HG03439 (cell line): Measurements from ENCODE around the gene TMCO4.
"Not testable (repeated sequence)": the region's sequence is repeated elsewhere in the genome, so short reads cannot be mapped to it uniquely, and the experiment has no call there.

ENCODE experiments used
- ATAC-seq: cut with Tn5 transposase; IDR thresholded peaks from one replicate; pipeline ENCODE4 v1.9.1; 2021; ENCODE audit warnings: mild to moderate bottlenecking, moderate library complexity; ENCODE audit not compliant: unreplicated experiment

TMCO4 gene

DNA sequence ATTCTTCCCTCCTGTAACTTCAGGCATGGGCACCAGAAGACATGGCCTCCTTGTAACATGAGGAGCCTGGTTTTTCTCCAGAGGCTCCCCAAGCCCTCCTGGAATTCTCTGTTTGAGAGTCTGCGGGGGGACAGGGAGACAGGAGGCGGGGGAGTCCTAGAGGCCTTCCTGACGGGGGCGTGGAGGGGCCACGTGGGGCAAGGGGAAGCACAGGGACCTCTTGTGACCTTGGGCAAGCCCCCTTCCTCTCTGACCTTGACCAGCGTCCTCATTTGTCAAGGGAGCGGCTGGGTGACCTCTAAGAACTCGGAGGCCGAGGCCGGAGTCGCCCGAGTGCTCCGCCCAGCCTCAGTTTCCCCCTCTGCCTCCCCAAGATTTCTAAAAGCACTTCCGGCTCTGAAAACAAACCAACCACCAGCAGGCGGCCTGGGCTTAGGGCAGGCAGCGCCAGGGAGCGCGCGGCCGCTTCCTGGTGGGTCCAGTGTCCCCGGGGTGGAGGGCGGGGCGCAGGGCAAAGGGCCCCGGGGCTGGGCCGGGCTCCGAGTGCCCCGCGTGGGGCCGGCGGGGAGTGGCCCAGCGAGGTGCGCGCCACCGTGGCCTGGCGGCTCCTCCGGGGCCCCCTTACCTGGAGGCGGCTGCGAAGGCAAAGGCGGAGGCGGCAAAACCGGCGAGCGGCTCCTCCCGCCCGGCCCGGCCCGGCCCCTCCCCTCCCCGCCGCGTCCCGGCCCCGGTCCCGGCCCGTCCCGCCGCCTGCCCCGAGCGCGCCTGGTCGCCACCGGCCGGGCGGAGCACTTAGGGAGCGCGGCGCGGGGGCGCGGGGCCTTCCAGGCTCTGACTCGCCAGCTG lies at the start of gene TMCO4:
Gene TMCO4, minus strand, starts transcription at position 687 of the 846 bp plus-strand sequence. CDS start 19,158 bp downstream, outside the sequence.
- peak; percentile 49 for ATAC-seq

DNA sequence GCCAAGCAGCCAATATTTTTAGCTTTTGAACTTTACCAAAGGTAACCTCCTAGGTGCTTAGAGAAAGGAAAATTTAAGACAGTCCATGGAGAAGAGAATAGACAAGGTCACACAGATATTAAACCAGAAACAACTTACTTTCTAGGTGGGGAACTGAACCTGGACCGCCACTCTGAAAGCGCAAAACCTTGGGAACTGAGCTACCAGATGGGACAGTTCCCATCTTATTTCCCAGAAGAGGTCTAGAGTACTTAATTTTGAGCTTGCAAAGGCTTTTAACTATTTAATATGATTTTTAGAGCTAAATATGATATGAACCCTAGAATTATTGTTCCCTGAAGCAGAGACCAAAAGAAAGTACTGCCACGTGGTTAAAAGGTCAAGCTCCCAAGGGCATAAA lies 49.6 kb upstream of the TMCO4 start:
- not testable (repeated sequence) for ATAC-seq

DNA sequence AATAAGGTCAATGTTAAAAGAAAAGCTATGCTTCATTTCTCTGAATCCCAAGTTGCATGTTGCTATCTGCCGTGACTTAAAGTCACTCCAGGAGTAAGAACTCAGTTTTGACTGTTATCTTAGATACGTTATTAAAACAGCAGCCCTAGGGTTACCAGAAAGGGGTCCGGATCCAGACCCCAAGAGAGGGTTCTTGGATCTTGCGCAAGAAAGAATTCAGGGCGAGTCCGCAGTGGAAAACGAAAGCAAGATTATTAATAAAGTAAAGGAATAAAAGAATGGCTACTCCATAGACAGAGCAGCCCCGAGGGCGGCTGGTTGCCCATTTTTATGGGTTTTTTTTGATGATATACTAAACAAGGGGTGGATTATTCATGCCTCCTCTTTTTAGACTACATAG lies 47.6 kb upstream of the TMCO4 start:
- not testable (repeated sequence) for ATAC-seq

DNA sequence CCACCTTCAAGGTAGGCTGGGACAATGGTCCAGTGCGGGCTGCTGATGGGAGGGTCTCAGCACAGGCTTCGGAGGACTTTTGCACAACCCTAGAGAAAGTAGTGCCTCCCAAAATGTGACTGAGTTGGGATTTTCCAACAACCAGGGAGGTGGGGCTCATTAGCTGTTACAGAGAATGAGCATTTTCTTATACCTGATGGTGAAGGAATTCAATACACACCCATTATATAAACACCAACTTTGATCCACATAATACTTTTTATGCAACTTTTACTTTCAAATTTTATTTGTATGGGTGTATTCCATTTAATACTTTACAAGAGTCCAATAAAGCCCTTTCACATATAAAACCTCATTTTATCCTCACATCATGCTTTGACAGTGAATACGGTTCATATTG lies 46.6 kb upstream of the TMCO4 start:
- ATAC-seq, result no peak

DNA sequence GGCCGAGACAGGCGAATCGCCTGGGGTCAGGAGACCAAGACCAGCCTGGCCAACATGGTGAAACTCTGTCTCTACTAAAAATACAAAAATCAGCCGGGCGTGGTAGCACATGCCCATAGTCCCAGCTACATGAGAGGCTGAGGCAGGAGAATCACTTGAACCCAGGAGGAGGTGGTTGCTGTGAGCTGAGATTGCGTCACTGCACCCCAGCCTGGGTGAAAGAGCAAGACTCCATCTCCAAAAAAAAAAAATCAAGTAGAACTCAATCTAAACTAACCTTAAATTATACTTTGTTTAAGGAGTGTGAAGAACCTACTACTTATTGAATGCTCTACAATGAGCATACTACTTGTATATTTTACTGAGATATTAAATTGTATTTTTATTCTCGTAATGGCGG lies 45.8 kb upstream of the TMCO4 start:
- no peak for ATAC-seq

DNA sequence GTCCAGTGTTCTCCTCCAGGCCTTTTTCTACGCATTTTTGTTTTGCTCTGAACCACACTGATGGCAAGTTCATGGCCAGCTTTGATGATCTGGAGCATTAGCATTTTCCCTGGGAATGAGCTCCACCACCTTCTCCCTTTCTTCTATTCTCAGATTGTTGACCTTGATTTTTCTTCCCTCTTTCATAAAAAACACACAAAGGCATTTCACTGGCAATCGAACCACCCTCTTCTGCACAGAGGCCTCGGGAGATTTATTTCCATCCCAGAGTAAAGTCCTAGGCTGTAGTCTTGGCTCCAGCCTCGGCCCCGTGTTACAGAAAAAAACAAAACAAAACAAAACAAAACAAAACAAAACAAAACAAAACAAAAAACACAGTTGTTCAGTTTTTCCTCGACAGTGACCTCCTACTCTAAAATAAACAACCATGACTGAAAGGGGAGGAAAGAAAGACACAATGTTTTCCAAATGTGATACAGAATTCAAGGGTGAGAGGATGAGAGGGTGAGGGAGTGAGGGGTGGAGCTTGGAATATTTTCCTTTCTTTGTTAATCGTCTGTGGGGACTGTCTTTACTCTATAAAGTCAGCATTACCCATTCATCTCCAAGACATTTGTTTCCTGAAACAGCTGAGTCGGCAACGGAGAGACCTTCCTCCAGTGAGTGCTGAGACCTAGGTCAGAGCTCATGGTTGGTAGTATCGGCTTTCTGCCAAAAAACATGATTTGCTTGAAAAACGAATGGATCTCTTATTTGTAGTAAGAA lies 45.2 kb upstream of the TMCO4 start:
- ATAC-seq, result no peak

DNA sequence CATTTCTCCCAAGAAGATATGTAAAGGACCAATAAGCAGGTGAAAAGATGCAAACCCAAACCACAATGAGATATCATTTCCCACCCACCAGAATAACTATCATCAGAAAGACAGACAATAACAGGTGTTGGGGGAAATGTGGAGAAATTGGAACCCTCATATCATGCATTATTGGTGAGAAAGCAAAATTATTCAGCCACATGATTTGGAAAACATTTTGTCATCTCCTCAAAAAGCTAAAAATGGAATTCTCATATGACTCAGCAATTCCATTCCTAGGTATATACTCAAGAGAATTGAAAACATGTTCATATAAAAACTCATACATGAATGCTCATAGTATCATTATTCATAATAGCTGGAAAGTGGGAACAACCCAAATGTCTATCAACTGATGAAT lies 40.5 kb upstream of the TMCO4 start:
- no peak for ATAC-seq

DNA sequence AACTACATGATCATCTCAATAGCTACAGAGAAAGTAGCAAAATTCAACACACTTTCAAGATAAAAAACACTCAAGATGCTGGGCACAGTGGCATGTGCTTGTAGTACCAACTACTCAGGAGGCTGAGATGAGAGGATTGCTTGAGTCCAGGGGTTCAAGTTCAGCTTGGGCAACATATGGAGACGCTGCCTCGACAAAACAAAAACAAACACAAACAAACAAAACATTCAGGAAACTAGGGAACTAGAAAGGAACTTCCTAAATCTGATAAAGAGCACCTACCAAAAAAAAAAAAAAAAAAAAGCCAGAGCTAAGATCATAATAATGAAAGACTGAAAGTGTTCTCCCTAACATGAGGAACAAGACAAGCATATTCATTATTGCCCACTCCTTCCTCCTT lies 38.1 kb upstream of the TMCO4 start:
- no peak for ATAC-seq

DNA sequence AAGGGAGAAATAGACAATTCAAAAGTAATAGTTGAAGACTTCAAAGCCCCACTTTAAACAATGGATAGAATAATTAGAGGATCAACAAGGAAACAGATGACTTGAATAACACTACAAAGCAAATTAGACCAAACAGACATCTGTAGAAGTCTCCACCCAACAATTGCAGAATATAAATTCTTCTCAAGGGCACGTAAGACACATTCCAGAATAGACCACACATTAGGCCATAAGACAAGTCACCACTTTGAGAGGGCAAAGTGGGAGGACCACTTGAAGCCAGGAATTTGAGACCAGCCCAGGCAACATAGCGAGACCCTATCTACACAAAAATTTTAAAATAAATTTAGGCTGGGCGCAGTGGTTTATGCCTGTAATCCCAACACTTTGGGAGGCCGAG lies 35.9 kb upstream of the TMCO4 start:
- no peak for ATAC-seq

DNA sequence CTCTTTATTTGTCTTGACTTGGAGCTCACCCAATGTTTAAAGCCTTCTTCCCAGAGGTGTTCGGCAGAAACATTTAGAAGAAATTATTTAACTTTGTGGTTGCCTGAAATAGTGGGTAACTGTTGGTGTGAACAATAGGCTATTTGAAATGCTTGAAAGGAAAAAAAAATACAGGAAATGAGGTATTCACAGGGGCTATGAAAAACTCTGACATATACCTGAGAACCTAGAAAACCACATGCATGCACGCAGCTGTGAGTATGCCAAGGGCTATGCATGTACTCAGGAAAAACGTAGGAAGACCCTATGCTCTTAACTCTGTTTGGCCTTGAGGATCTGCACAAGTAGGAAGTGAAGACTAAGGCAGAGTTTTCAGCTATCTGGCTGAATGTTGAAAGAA lies 31.7 kb upstream of the TMCO4 start:
- ATAC-seq, result no peak

DNA sequence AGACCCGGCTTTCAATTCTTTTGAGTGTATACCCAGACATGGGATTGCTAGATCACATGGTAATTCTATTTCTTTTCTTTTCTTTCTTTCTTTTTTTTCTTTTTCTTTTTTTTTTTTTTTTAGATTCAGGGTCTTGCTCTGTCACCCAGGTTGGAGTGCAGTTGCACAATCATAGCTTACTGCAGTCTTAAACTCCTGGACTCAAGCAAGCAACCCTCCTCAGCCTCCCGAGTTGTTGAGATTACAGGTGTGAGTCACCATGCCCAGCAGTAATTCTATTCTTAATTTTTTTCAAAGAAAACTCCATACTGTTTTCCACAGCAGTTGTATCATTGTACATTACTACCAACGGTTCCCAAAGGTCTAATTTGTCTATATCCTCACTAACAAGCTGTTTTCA lies 28.8 kb upstream of the TMCO4 start:
- no peak for ATAC-seq

DNA sequence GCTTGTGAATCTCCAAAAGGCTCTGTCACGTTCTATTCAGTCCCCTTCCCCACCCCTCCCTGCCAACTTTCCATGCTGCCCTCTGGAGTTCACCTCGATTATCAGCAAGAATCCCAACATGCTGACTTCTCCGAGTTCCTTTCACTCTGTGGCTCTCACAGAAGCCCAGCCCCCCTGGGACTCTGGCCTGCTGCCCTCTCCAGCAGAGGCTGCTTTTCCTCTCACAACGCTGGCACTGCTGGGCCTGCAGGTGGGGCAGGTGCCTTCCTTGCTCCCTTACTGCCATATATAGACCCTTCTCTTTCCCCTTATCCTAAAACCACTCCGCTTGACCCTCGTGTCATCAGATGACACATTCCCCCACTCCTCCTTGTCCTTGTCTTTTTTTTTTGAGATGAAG lies 25.6 kb upstream of the TMCO4 start:
- no peak for ATAC-seq

DNA sequence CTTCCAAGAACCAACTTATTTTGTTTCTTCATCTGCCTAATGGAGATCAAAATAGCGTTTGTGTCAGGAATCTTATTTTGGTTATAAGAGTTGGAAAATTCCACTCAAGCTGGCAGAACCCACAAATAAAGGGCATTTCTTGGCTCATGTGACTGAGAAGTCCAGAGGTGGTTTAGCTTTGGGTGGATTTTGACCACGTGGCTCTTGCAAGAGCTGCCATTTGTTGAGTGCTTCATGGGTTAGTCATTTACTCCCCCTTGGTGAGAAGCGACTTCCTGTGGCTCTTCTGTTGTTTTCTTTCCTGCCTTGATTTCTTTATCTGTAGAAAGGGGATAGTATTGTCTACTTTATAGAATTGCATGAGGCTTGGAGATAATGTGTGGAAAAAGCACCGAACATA lies 24.8 kb upstream of the TMCO4 start:
- ATAC-seq, result no peak

DNA sequence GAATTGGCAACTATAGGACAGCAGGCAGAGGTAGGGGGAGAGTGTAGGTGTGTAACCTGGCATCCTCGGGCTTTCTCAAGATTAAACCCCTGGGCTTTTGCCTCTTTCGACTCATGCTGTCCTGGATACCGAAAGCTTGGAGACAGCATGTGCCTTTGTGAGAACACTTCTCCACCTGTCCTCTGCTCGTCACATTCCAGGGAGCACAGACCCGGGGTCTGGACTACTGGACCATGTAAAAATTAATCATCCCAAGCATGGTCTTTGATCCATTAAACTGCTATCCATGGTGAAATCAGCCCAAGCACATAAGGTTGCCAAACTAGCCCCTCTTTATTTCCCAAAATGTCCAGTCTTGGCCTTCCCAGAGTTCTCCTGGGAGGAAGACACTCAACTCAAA lies 24.3 kb upstream of the TMCO4 start:
- ATAC-seq, result no peak

DNA sequence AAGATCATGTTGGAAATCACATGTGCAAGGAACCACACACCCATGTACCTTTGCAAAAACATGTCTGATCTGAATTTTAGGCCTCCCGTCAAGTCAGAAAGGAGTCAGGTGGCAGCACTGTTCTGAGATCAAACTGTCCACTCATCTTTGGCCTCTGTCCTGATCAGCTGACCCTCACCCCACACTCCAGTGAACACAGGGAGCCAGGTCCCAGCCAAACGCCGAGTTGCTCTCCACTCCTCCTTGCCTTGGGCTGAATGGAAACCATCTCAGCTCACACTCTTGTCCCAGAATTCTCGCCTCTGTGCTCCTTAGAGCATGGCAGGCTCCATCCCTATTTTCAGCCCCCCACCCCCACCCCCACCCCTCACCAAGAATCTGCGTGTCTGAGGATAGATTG lies 20.0 kb upstream of the TMCO4 start:
- no peak for ATAC-seq

DNA sequence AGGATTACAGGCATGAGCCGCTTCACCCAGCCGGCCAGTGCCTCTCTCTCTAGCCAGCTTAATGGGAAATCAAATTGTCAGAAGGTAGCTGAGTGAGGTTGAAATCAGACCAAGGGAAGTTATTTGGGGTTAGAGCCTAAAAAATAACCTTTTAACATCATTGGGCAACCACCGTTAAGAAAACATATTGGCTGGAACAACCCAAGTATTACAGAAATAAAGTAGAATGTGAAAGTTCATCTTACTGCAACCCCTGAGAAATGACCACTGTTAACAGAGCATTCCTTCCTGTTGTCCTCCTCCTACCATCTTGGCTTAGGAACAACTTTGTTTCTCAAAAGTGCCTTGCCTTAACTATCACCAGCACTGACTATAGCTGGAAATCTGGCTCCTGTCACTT lies 18.6 kb upstream of the TMCO4 start:
- no peak for ATAC-seq

DNA sequence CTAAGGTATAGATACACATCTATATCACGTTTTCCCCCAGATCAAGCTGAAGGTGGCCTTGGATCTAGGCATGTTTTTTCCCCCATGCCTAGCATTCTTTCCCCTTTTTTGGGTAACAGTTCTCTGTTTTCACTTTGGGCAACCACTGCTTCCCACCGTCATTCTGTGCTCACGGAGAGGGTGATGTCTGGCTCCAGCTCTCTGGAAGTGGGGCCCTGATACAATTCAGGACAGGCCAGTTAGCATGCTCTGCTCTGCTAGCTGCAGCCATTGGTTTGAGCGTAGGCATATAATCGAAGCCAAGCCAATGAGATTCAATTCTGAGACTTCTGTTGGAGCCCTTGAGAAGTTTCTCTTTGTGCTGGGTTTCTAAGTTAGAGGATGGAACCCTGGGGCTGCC lies 17.4 kb upstream of the TMCO4 start:
- ATAC-seq, result no peak

DNA sequence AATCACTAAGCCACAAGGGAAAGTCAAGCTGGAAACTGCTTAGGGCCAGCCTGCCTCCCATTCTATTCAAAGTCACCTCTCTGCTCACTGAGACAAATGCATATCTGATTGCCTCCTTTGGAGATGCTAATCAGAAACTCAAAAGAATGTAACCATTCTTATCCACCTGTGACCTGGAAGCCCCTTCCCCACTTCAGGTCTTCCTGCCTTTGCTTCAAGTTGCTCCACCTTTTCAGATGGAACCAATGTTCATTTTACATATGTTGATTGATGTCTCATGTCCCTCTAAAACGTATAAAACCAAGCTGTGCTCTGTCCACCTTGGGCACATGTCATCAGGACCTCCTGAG lies 17.0 kb upstream of the TMCO4 start:
- not testable (repeated sequence) for ATAC-seq

DNA sequence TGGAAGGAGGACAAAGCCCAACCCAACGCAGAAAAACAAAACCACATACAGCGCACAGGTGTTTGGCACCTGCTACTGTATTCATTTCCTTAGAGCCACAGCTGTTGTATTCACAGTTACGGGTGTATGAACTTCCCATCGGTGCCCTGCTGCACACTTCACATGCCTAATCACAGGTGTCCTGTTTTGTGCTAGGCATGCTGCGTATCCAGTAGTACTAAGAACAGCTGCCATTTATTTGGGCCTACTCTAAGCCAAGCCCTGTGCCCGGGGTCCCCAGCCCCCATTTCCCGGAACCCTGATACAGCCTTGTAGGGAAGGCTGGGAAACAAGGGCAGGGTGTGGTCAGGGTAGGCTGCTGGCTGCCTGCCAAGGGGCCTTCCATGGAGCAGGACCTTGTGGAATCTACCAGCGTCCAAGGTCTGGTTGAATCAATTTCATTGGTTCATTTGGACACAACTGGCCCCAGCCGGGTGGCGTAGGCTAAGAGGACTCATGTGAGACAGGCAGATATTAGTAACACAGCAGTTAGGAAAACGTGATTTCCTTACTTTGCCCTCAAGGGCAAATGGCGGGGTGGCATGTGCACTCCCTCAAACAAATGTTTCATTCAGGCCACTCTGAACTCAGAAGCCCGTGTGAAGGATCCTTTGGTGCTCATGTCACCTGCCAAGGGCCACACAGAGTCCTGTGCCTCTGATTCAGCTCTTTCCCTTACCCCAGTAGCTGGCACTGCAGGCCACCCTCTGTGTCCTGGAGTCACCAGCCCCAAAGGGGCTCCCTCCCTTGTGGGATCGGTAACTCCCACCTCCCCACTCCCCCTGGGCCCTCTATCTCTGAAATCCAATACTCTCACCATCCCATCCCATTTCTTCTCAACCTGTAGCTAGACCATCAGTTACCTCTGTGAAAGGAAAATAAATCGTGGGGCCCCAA lies 16.4 kb upstream of the TMCO4 start:
- no peak for ATAC-seq

DNA sequence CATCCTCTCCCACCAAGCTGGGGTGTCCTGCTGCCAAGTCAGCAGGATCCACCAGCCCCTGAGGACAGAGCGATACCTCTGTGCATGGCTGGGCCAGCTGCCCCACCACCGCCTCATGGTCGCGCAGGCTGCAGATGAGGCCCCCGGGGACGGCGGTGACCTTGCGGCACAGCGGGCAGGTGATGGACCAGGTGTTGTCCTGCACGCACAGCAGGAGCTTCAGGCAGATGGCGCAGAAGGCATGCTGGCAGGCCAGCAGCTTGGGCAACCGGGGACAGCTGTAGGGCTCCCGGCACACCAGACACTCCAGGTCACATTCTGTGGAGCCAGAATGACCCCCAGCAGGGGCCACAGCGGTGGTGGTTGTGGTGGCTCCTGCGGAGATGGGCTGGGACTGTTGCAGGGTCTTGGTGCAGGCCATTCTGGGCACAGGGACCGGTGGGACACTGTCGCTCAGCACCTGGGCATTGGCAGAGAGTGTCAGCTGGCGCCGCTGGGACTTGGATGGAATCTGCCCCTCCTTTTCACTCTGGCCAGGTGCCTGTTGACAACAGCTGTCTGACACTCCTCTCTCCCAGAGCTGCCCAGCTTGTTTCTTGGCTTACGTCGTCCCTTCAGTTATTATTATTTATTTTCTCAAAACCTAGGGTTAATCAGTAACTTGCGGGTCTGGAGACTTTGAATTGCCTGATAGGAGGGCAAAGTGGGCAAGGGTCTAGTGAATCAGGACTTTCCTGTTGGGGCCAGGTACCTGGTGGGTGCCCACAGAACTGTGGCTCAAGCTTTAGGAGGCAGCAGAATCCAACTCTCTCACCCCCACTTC lies 15.2 kb upstream of the TMCO4 start, which contains the start of gene RNF186:
Gene RNF186, minus strand, starts transcription at position 603 of the 823 bp plus-strand sequence. Its CDS starts 182 bp downstream, at position 421.
- ATAC-seq, result no peak
